EL (cell line): ENCODE results near the gene POLR2E.

Experiments
- DNase-seq: peaks from one replicate; pipeline ENCODE4 v3.0.0-alpha.2; 2016

Gene POLR2E

DNA sequence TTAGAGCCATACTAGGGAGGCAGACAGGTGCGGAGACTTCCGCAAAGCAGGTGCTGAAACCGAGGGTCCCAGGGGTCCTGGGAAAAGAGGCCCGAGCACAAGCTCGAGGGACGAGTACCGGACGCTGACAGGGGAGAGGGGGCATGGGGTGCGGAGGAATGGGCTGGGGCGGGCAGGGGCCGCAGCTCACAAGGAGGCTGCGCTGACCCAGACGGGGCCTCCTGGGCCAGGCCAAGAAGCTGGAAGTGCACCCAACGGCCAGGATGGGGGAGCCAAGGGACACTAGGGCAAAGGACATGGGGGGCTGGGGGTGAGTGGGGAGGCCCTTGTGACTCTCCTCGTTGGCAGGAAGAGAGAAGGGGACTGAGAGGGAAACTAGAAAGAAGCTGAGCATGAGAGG lies 1.8 kb downstream of the POLR2E start:
- DNase-seq = no peak

DNA sequence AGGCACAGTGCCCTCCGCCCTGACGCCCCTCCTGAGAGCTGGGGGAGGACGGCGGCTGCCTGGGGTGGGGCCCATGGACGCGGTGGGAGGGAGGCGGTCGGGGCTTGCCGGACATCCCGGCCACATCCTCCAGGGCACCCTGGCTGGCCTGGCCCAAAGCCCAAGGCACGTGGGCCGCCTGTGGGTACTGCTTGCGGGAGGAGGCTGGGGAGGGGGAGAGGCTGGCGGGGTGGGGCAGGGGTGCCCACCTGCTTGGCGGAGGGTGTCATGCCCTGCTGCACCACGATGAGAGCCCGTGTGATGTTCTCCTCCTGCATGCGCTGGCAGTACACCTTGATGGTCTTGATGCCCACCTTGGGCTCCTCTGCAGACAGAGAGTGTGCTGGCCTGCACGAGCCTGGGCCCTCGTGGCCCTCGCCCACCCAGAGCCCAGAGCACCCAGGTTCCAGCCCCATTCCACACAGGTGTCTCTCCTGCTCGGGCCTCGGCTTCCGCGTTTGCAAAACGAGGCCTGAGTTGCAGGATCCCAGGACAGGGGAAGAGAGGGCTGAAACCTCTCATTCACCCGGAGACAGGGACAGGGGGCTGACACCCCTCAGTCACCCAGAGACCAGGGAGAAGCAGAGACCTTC lies 3.5 kb downstream of the POLR2E start:
- no peak for DNase-seq

DNA sequence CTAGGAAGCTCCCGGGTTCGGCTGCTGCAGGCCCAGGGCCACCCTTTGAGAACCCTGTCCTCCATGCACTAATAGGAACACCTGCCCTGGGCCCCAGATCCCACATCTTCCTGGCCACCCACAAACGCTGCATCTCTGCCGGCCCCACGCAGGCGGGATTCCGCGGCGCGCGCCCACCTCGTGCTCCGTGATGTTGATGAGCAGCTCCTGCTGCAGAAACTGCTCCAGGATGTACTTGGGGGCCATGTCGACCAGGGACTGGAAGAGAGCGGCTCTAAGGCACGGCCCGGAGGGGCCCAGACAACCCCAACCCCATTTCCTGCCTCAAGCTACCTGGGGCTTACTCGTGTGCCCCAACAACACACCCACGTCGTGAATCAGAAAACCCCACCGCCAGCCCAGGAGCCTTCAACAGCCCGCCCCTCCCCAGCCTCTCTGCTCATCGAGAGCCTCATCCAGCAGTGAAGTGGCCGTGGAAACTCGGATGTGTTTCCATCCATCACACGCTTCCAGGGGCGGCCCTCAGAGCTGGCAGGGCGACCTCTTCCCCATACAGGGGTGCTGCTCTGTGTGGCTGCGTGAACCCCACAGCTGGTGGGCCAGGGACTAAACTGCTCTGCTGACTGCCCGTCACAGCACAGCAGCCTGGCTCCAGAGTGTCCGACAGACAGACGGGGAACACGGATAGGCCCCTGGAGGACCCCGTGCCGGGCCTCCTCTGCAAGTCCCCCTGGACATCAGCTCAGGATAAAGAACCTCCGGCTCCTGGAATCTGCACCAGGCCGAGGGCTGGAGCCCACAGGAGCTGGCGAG lies 4.2 kb downstream of the POLR2E start:
- no peak for DNase-seq

- no peak for DNase-seq
Measured at GRCh38 chr19:1089891-1090290, 5.3 kb downstream of the POLR2E start.

GRCh38 chr19:1089126-1089771 lies 5.9 kb downstream of the POLR2E start:
- no peak for DNase-seq

GRCh38 chr19:1088416-1089010 lies 6.7 kb downstream of the POLR2E start:
- no peak for DNase-seq

DNA sequence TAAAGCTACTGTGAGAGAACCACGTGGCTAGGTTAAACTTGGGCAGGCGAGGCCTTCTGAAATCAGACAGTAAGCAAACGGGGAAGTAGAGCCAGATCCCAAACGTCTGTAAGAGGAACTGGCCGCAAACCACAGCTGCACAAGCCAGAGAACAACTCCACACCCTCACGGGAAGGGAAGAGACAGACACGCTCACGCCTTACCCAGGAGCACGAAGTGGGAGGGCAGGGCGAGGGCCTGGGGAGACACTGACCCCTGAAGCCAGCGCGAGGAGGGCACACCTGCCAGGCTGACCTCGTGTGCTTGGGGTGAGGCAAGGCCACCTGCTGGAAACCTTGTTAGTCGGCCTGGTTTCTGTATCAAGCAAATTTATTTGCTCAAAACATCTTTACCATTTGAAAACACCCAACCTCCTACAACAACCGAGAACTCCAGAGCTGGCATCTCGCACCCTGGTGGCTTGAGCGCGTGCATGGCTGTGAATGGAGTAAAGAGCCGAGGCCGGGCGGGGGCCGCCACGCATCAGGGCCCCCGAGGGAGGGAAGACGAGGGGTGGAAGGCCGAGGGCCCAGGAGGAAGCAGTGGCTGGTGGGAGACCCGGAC lies 7.3 kb downstream of the POLR2E start:
- no peak for DNase-seq

GRCh38 chr19:1086613-1087012 lies 8.6 kb downstream of the POLR2E start:
- no peak for DNase-seq

DNA sequence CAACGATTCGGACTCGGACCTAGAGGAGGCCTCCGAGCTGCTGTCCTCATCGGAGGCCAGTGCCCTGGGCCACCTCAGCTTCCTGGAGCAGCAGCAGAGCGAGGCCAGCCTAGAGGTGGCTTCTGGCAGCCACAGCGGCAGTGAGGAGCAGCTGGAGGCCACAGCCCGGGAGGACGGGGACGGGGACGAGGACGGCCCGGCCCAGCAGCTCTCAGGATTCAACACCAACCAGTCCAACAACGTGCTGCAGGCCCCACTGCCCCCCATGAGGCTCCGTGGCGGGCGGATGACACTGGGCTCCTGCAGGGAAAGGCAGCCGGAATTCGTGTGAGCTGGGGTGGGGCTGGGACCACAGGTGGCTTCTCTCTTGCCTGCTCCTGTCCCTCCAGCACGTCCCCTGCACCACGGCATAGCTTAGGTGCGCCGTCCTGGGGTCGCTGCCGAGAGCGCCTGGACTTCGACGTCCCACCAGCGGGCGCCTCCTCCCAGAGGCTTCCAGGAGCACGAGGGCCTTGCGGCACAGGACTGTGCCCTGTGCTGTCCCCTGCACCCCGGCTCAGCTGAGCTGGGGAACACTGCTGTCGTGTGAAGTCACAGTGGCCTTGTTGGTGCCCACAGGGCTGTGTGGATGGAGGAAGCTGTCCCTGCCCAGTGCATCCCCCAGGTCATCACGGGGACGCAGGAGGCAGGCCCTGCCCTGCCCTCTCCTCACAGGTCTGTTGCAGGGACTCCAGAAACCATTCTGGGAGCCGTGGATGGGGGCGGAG lies 9.3 kb downstream of the POLR2E start:
- DNase-seq = no peak

DNA sequence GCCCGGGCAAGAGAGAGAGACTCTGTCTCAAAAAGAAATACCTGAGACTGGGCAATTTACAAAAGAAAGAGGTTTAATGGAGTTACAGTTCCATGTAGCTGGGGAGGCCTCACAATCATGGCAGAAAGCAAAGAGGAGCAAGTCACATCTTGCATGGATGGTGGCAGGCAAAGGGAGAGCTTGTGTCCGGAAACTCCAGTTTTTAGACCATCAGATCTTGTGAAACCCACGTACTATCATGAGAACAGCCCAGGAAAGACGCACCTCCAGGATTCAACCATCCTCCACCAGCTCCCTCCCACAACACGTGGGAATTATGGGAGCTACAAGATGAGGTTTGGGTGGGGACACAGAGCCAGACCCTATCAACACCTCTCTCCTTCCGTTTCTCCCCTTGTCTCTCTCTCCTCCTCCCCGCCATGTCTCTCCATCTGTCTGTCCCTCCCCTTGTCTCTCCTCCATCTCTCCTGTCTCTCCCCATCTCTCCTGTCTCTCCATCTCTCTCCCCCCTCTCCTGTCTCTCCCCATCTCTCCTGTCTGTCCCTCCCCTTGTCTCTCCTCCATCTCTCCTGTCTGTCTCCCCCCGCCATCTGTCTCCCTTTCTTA lies 10.0 kb downstream of the POLR2E start:
- no peak for DNase-seq

DNA sequence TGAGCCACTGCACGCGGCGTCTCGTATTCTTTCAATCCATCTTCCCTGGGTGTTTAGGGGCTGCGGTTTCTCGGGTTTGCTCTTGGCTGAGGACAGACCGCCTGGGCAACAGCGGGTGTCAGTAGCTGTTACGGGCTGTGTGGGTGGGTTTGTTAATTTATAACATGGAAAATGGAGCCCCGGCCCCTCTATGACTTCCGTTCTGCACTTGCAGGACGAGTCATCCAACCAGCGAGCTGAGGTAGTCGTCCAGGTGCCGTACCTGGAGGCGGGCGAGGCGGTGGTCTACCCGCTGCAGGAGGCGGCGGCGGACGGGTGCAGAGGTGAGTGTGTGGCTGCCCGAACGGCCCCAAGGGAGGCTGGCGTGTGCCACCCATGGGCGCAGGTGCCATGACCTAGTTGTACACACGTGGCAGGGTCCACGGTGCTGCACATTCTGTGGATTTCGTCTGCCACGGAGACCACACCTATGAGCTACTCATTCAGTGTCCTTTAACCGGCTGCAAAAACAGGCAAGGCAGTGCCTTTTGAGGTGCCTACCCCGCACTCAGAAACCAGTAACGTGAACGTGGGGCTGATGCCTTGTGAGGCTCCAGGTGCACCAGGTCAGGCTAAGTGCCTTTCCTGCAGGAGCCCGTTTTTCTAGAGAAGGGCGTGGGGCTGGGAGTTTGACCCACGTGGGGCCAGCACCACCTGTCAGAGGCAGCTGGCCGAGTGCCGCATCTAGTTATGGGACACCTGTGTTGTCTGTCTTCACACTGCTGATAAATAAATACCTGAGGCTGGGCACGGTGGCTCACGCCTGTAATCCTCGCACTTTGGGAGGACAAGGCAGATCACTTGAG lies 10.9 kb downstream of the POLR2E start:
- no peak for DNase-seq

DNA sequence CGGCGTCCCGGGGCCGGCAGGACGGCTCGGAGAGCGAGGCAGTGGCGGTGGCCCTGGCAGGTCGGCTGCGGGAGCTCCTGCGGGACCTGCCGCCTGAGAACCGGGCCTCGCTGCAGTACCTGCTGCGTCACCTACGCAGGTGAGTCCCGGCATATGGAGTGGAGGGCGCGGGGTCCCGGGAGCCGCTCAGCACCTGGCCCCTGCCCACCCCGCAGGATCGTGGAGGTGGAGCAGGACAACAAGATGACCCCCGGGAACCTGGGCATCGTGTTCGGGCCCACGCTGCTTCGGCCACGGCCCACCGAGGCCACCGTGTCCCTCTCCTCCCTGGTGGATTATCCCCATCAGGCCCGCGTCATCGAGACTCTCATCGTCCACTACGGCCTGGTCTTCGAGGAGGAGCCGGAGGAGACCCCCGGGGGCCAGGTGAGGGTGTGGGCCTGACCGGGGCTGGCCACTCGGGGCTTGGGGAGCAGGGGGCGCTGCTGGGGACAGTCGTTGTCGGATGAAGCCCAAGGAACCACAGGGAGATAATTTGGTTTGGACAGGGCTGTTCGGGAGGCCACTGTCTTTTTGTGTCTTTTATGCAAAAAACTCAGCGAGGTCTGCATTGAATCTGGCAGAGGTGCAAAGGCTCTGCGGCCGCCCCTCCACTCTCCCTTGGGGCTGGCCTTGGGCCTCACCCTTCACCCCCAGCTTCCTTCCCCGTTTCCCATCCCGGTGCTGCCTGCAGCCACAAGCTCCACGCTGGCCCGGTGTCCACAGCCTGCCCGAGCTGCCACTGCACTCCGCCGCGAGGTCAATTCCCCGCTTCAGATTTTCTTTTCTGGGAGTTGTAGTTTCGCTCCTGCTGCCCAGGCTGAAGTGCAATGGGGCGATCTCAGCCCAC lies 12.0 kb downstream of the POLR2E start:
- DNase-seq = no peak

GRCh38 chr19:1082165-1082927 lies 12.8 kb downstream of the POLR2E start:
- DNase-seq = peak; percentile 61

DNA sequence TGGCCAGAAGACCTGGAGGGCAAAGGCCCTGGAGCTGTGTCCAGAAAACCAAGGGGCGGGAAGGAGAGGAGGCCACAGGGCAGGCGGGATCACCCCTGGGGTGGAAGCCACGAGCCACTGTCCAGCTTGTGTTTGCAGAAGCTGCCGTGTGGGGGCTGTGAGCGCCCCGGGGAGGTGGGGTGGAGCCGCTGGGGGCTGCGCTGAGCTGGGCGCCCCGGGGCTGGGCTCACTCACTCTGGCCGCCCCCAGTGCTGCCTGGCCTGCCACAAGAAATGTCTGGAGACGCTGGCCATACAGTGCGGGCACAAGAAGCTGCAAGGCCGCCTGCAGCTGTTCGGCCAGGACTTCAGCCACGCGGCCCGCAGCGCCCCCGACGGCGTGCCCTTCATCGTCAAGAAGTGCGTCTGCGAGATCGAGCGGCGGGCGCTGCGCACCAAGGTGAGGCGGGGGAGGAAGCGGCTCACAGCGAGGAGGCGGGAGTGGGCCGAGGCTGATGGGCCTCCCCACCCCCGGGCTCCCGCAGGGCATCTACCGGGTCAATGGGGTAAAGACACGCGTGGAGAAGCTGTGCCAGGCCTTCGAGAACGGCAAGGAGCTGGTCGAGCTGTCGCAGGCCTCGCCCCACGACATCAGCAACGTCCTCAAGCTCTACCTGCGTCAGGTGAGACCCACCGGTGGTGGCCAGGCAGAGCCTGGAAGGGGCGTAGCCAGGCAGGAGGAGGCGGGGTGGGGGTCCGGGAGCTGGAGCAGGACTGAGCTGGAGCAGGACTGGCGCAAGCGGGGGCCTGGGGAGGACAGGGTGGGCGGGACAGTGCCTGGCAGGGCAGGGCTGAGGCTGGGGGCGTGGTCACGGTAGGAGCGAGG lies 13.6 kb downstream of the POLR2E start:
- no peak for DNase-seq

DNA sequence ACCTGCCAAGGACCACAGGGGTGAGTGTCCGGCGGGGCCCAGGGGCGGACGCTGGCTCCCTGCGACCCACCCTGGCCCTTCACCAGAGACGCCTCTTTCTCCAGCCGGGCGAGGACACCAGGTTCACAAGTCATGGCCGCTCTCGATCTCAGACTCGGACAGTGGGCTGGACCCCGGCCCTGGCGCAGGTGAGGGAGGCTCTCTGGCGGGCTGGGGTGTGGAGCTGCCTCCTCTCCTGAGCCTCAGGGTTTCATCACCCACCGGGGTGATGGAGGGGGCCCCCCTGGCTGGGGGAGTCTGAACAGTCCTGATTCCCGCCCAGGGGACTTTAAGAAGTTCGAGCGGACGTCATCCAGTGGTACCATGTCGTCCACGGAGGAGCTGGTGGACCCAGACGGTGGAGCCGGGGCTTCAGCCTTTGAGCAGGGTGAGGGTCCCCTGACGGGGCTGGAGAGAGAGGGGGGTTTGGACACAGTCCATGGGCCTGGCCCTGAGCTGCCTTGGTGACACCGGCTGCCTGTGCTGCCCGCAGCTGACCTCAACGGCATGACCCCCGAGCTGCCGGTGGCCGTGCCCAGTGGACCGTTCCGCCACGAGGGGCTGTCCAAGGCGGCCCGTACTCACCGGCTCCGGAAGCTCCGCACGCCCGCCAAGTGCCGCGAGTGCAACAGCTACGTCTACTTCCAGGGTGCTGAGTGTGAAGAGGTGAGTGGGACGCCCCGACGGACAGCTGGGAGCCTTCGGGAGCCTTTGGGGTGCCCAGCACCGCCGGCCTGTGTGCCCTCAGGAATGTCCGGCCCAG lies 14.6 kb downstream of the POLR2E start:
- DNase-seq = no peak

DNA sequence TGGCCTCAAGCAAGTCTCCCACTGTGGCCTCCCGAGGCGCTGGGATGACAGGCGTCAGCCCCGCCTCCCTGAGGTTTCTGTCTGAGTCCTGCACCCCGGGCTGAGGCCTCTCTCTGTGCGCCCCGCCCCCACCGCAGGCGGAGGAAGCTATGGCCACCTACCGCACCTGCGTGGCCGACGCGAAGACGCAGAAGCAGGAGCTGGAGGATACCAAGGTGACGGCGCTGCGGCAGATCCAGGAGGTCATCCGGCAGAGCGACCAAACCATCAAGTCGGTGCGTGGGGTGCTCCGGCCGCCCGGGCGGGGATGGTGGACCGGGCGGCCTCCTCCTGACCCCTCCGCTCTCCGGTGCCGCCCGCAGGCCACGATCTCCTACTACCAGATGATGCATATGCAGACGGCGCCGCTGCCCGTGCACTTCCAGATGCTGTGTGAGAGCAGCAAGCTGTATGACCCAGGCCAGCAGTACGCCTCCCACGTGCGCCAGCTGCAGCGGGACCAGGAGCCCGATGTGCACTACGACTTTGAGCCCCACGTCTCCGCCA lies 15.5 kb downstream of the POLR2E start:
- DNase-seq = no peak

DNA sequence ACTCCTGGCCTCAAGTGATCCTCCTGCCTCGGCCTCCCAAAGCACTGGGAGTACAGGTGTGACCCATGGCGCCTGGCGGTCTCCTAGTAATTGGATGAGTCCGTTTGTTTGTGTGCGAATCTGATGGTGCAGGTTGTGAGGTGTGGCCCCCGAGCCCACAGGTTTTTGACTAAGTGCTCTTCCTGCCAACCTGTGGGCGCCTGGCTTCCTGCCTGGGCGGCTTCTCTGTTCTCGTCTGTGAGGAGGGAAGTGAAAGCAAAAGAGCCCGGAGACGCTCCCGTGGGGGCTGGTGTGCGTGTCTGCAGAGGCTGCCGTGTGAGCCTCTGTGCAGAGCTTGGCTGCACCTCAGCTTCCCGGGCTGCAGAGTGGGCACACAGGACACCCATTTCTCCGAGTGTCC lies 18.2 kb downstream of the POLR2E start:
- no peak for DNase-seq
